Dermis blood vessel endothelial cell (primary cell): ENCODE data around the gene ATL1. TPM values are rescaled to one million over a fixed set of nuclear protein-coding genes. Genes with fewer than 3 reads are reported as not detected.
"Not testable (repeated sequence)": the region's sequence is repeated elsewhere in the genome, so short reads cannot be mapped to it uniquely, and the experiment has no call there.

Experiments
- DNase-seq: peaks from one replicate; pipeline ENCODE4 v3.0.0; 2010
- total RNA-seq: library from RNA; depleted of rRNA; stranded (reverse); fragments of >200 nt; gene quantifications from 2 replicates; pipeline ENCODE4 v1.2.3, GENCODE V29; 2014

The ATL1 gene
- total RNA-seq, 1 donor from 2014 or later = 1.9 TPM

- peak; percentile 49 for DNase-seq
These were observed 99.5 kb downstream of the ATL1 start for GRCh38 chr14:50659327-50659974.

GRCh38 chr14:50664579-50664978 lies 104.6 kb downstream of the ATL1 start:
- DNase-seq = not testable (repeated sequence)

DNA sequence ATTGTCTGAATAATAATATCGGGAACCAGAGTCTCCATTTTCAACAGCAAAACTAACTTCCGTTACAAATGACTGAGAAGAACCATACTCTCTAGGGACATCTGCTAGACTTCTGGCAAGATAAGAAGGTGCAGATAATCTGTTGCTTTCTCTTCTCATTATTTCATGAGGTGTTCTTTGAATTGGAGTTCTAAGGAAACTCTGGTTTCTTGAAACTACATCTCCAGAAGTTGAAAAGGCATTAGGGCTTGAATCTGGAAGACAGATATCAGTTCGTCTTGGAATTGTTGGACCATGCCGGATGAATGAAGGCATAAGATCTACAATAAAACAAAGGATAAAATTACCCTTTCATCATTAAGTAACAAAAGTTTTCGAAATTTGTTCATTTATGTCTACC lies 105.4 kb downstream of the ATL1 start:
- DNase-seq = not testable (repeated sequence)

DNA sequence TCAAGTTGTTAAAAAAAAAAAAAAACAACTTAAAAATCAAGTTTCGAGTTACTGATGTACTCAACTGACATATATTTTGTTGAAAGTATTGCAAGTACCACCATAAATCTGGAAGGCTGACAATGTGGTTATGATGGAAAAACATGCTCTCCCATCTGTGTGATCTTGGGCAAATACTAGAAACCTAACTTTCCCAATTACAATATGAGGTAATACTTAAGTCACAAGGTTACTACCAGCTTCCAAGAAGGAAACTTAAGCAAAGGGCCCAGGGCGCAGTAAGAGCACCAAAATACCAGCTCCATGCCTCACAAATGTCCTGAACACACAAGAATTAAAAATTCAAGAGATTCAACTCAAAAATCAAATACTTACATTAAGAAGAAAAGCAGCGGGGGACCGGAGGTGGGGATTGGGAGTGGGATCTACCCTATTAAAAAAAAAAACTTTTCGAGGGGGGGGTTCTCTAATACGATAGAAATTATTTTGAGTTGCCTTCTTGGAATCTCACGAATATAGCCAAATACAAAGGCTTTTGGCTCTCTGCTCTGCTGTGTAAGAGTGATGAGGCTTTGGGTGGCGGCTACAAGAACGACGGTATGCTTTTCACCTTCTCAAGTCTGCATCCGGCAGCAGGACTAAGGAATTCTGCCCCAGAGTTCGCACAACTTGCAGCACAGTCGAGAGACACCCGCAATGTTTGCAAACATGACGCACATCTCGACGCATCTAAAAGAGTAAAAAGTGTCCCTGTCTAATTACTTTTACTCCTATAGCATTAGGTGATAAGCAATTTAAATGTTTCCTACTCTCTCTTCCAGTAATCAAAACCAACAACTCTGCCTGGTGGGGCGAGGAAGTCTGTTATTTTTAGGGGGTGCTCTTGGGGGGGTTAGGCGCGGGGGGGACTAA lies 107.1 kb downstream of the ATL1 start:
- peak; percentile 71 for DNase-seq

GRCh38 chr14:50667684-50667995 lies 107.7 kb downstream of the ATL1 start:
- no peak for DNase-seq

DNA sequence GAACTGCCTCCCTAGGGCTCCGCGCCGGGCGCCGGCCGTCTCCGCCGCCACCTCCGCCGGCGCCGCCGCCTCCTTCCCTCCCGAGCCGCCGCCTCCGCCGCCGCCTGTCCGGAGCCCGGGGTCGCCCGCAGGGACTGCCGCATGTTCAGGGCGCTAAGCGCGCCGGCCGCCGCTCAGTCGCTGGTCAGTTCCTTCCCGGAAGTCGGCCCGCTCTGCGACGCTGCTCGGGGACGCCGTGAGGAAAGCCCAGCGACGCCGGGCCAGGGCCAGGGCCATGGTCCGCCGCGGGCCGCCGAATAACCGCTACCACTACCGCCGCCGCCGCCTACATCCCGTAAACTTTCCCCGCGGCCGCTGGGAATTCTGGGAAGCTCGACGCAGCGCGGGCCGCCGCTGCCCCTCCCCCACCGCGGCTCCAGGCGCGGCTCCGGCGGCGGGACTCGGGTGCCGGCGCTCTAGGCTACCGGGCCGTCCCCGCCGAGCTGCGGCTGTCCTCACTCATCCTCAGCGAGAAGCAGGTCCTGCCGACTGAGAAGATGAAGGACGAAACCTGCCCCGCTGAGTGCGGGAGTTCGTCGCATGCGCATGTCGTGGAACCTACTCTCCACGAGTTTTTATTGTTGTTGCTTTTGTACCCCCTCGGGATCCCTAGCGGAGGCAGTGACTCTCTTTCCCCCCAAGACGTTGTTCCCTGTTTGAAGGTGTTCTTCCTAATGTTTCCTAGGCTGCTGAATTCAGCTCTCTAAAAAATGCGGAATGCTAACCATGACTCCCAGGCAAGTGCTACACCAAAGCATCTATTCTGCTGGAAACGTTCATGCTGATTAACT lies 108.3 kb downstream of the ATL1 start, which contains the start of gene SAV1:
Gene SAV1 (minus strand): TSS at position 311 of the 830 bp plus-strand sequence. CDS start 339 bp downstream, outside the sequence.
- peak; percentile 82 for DNase-seq

DNA sequence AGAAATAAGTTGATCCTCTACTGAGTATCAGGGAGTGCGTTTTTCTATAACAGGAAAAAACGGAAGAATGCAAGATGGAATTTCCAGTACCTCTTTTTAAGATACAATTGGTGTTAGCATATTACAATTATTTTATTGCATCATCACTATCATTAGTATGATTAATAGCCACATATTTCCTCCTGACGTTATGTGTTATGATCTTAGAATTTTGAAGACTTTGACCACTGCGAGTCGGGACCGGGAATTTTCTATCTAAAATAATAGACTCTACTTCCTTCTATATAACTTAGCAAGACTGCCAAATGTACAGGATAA lies 108.8 kb downstream of the ATL1 start:
- DNase-seq = no peak

DNA sequence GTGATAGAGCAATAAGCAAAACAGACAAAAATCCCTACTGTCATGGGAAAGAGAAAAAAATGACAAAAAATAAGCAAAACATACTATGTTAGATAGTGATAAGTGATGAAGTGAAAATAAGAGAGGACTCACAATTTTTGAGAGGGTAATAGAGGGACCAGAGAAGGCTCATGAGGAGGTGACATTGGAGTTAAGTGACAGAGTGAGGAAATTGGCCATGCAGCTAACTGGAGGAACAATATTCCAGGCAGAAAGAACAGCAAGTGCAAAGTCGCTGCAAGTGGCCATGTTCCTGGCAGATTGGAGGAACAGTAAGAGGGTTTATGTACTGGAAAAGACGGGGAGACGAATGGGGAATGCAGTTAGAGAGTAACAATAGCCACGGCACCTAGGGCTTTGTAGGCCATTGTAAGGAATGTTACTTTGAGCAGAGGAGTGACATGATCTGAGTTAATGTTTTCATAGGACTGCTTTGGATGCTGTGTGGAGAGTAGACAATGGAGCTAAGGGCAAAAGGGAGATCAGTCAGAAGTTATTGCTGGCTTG lies 109.6 kb downstream of the ATL1 start:
- DNase-seq = no peak

GRCh38 chr14:50670196-50670865 lies 110.4 kb downstream of the ATL1 start:
- DNase-seq = no peak

- no peak for DNase-seq
These were observed 110.9 kb downstream of the ATL1 start for GRCh38 chr14:50670866-50671256.

DNA sequence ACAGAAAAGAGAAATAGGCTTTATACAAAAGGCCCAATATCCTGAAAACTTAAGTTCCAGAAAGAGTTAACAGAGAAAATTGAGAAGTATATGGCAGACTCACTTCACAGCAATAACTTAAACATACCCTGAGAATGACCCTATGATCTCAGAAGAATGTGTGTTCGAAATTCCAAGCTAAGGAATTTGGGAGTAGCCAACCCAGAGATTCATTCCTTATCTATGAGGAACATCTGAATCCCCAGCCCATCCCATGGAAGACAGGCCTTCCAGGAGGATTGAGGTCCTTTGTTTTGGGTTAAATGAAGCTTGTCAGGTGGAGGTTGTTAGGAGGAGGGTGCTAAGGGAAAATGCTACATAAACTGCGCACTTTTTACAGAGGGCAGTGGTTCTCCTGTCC lies 115.7 kb downstream of the ATL1 start:
- DNase-seq = no peak

GRCh38 chr14:50676814-50677516 lies 117.0 kb downstream of the ATL1 start:
- no peak for DNase-seq

GRCh38 chr14:50677527-50678063 lies 117.7 kb downstream of the ATL1 start:
- peak; percentile 68 for DNase-seq

DNA sequence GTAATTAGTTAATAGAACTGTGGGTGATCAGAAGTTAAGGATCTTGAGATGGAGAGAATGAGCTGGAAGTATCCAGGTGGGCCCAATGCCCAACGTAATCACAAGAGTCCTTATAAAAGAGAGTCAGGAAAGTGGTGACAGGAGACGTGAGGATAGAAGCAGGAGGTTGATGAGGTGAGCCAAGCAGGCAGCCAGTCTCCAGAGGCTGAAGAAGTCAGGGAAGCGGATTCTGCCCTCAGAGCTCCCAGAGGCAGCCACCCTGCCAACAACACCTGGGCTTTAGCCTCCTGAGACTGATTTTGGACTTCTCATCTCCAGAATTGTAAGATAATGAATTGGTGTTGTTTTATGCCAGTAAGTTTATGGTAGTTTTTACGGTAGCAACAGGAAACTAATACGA lies 118.2 kb downstream of the ATL1 start:
- DNase-seq = no peak

DNA sequence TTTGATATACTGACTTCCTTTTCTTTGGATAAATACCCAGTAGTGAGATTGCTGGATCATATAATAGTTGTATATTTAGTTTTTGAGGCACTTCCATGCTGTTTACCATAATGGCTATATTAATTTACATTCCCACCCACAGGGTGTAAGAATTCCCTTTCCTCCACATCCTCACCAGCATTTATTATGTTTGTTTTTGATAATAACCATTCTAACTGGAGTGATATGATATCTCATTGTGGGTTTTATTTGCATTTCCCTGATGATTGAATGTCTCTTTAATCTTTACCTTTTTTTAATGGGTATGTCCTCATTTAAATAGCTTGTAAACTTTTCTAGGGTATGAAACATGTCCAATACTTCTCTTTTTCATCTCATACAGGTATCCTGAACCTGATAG lies 119.7 kb downstream of the ATL1 start:
- no peak for DNase-seq

Other genes with a start within 250 kb of the ATL1 start
- 4.4 and 10.7 TPM in 2 replicates for gene L2HGDH, start 247.9 kb upstream of the ATL1 start, total RNA-seq
- gene DMAC2L, start 247.8 kb upstream of the ATL1 start, total RNA-seq = 7.7 and 7.8 TPM in 2 replicates
- 15.0 and 43.6 TPM in 2 replicates for gene CDKL1, start 163.3 kb upstream of the ATL1 start, total RNA-seq
- gene MAP4K5, start 27.6 kb upstream of the ATL1 start, total RNA-seq = 51.8 and 100 TPM in 2 replicates
- gene SAV1, start 108.2 kb downstream of the ATL1 start, total RNA-seq = 26.4 and 28.1 TPM in 2 replicates